Heart left ventricle (tissue), 13 donors: ENCODE data around the gene SPTBN1.

Source experiments
- CTCF ChIP-seq, 12 donors: fragments of 200-600 bp; sonication (generic) in 4 of 12; IDR thresholded peaks; one replicate each; pipeline versions ENCODE4 v1.5.0 to v1.8.0; 2018 to 2022; ENCODE audit warnings: antibody characterized with exemption in 12 of 12, mild to moderate bottlenecking in 5 of 12
- POLR2A ChIP-seq, 2 donors: fragments of 450-650 bp; IDR thresholded peaks; one replicate each; pipeline ENCODE4 v1.6.1; 2017; ENCODE audit warnings: antibody characterized with exemption in 2 of 2, mild to moderate bottlenecking in 2 of 2, moderate library complexity in 2 of 2
- donor health status: ischemic (EF 13 %, LVEDD 7.1; RV severe dilation, severe dysfunction).
- donor health status: DM: no; HTN: yes; CAD: no.
- donor health status: DM: no; HTN: no; CAD: no.
- donor health status: ischemic (EF 25% LVEDD 6.9; RV normal size, moderate dysfunction).
- donor health status: ischemic (EF 25% LVEDD 5.7; RV mildly dilated, moderate dysfunction).
- donor health status: ischemic (EF 35%, LVEDD 5.7; RV mildly dilated, moderate dysfunction).
- donor health status: nonischemic (EF 11% LVEDD 7.7; RV severe dilation, severe dysfunction).
- donor health status: DM: yes; HTN: yes; CAD: no.
- donor health status: PGD.
- donor health status: ischemic (EF 29% LVEDD 5.4; RV normal size, mild dysfunction).
- donor health status: nonischemic (EF 23%, LVEDD 6.1; RV moderate dilation, normal function).

GRCh38 chr2:54691445-54692135, 235.5 kb downstream of the SPTBN1 start:
- no peak for TF ChIP-seq POLR2A (IDR thresholded peaks at IDR 0.05)
- no peak for TF ChIP-seq CTCF (IDR thresholded peaks at IDR 0.05)
